NCI-H748 (cell line): ENCODE results near the gene SMG1.
"Not testable (repeated sequence)": the region's sequence is repeated elsewhere in the genome, so short reads cannot be mapped to it uniquely, and the experiment has no call there.

Source experiments
- DNase-seq: peaks from one replicate; lab custom pipeline; 2025; ENCODE audit not compliant: unreplicated experiment; lab: John Stamatoyannopoulos, UW

Gene SMG1

DNA sequence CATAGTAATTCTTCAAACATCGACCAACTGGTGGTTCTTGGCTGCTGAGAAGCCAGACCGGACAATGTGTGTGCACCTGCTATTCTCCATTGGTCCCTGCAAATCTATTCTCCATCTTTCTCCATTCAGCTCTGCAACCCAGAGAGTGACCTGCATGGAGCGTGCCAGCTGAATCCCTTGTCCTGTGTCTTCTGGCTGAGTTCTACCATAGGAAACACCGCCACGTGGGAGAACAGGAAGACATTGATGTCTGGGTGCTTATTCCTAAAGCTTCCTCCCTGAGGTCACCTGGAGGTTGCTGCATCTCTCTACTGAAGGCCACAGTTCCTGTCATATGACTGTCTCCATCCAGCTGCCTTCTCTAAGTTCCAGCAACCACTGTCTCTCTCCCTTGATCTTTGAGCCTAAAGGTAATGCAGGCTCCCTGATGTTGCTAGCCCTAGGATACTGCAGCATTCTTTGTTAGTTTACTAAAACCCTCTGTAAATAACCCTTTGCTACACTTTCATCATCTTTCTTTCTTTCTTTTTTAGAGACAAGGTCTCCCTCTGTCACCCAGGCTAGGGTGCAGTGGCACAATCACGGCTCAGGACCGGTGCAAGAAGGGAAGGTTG is 10.6 kb upstream of the SMG1 start:
- no peak for DNase-seq

DNA sequence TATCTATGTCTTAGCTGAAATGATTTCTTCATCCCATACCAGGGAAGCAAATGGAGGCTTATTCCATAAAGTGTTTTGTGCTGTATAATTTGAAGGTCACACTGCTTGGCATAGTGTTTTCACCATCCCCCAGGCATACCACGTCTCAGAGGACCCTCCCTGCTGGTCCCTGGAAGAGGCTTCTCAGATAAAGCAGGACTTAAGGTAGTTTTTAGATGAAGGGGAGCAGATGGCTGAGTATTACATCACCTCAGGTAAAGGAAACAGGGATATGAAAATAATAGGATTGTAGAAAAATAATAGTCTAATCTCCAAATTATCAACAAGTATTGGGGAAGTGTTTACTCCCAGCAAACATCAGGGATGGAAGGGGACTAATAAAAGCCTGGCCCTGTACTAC is 7.3 kb upstream of the SMG1 start:
- DNase-seq, result no peak

DNA sequence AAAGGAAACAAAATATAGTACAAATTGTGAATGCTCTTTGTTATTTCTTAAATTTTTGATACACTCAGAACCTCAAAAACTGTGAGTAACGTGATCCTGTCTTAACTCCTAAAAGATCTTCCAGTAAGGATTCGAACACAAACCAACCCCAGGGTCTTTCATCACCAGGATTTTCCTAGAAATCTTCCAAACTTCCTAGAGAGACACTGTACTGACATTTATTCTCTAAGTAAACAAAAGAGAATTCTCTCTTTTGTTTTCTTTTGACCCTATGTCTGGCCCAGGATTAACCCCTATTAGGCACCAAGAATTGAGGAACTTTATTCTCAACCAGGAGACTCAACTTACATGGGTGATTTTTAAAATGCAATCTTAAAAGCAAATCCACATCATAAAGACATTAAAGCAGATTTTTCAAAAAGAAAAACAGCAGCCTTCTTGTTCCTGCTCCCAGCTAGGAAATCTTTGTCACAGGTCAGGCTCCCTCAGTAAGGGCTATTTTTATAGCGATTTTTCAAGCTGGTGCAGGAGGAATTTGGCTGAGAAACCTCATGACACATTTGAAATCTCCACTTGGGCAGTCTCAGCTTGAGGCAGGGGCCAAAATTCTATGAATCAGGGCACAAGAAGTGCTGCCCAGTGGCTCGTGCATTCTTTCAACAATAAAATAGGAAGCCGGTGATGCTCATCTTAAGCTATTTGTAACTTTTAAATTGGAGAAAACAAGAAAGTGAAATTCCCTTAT is 6.2 kb upstream of the SMG1 start:
- no peak for DNase-seq

DNA sequence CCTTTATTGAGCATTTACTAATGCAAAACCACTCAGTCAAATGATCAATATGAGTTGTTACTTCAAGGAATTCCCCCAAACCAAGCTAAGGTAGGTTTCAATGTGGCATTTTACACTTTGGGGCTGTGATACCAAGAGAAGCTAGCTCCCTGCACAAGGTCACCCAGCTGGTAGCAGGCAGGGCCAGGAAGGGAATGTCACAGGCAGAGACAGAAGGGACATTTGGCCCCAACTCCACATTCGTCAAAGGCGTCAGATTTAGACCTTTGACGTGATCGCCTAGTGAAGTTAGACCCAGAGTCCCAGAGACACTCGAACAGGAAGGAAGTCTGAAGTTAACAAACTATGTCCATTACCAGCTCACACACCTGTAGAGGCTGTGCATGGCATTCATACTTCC is 5.5 kb upstream of the SMG1 start:
- no peak for DNase-seq

DNA sequence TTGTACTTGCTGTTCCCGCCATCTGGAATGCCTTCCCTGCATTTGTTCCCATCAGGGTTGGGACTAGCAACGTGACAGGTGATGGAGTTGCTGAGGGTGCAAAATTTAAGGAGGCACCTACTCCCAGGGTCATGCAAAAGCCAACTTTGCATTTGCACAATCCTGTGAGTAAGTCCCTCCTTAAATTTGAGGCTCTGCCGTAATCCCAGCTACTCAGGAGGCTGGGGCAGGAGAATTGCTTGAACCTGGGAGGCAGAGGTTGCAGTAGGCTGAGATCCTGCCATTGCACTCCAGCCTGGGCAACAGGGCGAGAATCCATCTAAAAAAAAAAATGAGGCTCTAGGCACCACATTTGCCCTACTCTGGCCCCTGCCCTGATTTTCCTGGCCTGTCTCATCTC is 3.9 kb upstream of the SMG1 start:
- not testable (repeated sequence) for DNase-seq

DNA sequence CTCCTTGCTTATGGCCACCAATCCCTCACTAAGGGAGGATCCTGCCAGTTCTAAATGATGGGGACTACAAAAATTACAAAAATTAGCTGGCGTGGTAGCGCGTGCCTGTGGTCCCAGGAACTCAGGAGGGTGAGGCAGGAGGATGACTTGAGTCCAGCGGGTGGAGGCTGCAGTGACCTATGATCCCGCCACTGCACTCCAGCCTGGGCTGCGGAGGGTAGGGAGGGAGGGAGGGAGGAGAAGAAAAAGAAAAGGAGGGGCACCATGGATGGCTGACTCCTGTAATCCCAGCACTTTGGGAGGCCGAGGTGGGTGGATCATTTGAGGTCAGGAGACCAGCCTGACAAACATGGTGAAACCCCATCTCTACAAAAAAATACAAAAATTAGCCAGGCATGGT is 1.9 kb upstream of the SMG1 start:
- not testable (repeated sequence) for DNase-seq

DNA sequence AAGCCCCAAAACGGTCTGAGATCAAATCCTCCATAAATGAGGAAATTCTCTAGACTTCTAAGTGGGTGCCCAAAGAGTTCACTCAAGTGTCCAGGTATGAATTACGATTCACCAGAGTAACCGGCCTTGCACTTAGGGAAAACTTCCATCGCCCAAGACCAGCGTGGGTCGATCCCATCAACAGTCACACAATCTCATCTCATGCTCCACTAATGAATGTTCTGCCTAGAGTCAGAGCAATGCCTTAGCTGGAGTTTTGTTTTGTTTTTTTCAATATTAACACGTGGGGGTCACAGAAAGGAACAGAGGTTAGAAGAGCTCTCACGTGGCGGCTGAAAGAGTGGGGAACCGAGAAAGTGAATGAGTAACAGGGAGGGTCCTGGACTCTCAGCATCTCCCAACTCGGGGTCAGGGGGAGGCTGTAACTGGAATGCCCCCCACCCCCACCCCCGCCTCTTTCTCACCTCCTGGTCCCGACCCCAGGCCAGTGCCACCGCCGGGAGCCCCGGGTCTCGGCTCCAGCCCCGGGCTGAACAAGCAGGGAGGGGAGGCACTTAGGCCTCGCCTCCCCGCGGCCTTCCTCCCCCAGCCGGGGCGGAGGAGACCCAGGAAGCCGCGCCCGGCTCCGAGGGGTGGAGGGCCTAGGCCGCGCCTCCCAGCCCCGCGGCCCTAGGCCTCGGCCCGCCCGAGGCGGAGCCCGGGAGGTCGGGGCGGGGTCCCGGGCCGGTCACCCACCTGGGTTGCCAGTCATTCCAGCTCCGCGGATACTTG is 808 bp downstream of the SMG1 start:
- peak; percentile 28 for DNase-seq

DNA sequence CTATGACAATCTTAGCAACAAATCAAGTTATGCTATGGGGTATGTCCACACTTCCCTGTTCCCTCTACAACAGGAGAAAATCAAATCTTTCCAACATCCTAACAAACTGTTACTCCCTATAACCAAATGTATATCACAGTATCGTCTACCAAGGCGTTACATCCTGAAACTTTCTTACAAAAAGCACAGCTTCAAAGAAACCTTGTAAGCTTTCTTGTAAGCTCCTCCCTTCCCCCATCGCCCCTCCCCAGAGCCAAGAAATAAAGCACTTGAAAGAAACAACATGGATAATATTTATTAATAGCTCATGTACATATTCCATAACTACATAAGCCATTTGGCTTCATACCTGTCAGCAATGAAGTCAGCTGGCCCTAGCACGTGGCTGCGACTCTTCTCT is 2.3 kb downstream of the SMG1 start:
- DNase-seq, result not testable (repeated sequence)

DNA sequence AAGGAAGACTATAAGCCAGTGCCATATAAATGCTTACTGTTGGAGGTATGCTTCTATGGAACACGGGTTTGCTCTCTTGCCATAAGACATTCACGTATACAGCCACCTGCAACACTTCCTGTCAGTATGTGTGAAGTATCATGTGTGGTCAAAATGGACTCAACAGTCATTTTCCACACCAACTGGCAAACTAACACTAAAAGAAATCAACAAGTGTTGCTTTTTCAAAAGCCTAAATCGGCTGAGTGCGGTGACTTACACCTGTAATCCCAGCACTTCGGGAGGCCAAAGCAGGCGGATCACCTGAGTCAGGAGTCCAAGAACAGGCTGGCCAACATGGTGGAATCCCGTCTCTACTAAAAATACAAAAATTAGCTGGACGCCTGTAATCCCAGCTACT is 3.1 kb downstream of the SMG1 start:
- not testable (repeated sequence) for DNase-seq

DNA sequence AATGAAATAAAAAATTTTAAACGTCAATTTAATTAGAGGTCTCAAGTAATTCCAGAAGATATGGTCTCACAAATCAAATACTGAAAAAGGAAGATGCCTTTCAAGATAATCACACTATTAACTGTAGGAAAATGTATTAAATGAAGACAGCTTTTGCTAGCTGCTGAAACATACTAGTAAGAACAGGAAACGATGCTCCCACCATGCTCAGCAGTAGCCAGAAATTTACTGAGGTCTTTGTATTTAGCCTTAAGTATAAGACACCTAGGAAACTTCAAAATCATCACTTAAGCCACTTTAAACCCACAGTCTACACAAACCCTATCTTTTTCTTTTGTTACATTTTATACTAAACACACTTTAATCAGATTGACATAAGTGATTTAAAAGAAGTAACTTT is 16.6 kb downstream of the SMG1 start:
- DNase-seq, result not testable (repeated sequence)

DNA sequence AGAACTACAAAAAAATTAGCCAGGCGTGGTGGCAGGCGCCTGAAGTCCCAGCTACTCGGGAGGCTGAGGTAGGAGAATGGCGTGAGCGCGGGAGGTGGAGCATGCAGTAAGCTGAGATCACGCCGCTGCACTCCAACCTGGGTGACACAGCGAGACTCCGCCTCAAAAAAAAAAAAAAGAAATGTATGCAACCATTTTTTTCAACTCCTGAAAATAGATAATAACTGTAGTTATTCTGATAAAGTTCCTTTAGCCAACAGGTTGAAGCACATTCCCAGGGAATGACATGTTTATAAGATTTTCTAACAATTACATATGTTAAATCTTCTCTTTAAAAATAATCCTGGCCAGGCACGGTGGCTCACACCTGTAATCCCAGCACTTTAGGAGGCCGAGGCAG is 17.5 kb downstream of the SMG1 start:
- not testable (repeated sequence) for DNase-seq

DNA sequence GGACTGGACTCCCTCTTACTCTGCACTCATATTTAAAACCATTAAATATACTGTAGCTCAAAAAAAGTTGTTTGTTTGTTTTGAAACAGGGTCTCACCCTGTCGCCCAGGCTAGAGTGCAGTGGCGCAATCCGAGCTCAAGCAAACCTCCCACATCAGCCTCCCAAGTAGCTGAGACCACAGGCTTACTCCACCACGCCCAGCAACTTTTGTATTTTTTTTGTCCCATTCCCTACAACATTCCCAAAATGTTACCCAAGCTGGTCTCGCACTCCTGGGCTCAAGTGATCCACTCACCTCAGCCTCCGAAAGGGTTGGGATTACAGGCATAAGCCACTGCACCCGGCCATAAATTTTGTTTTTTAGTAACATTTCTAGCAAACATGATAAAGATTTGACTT is 23.4 kb downstream of the SMG1 start:
- DNase-seq, result not testable (repeated sequence)

DNA sequence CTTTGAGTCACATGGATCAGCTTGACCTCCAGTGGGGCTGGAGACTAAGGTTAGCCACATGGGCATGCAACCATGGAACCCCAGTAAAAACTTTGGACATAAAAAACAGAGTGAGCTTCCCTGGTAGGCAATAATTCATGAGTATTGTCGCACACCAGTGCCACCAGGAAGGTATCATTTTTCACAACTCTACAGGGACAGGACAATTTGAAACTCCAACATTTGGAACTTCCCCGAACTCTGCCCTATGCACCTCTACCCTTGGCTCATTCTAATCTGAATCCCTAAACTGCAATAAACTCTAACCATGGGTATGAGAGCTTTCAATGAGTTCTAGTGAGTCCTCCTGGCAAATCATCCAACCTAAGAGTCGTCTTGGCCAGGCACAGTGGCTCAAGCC is 24.2 kb downstream of the SMG1 start:
- DNase-seq, result not testable (repeated sequence)

DNA sequence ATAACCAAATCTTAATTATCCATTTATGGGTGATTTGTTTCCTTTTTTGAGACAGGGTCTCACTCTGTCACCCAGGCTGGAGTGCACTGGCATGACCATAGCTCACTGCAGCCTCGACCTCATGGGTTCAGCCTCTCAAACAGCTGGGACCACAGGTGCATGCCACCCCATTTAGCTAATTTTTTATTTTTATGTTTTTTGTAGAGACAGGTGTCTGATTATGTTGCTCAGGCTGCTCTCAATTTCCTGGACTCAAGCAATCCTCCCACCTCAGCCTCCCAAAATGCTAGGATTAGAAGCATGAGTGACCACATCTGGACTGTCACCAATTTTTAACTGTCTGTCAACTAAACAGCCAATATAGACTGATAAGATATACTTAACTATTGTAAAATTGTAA is 25.0 kb downstream of the SMG1 start:
- DNase-seq, result not testable (repeated sequence)

DNA sequence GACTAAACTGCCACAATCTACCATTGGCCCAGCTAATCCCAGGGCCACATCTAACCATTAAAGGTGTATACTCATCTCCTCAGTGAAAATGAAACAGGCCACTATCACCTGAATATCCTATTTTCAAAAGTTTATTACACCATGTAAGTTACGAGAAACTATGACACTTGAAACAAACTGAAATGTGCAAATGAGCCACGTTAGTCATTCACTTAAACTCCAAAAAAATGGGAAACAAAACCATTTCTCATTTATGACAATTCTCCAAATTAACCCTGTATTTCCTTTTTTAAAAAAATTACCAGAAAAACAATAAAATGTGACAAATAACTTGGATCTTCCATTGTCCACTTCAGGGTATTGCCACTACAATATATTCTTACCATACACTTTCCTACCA is 41.8 kb downstream of the SMG1 start:
- not testable (repeated sequence) for DNase-seq

DNA sequence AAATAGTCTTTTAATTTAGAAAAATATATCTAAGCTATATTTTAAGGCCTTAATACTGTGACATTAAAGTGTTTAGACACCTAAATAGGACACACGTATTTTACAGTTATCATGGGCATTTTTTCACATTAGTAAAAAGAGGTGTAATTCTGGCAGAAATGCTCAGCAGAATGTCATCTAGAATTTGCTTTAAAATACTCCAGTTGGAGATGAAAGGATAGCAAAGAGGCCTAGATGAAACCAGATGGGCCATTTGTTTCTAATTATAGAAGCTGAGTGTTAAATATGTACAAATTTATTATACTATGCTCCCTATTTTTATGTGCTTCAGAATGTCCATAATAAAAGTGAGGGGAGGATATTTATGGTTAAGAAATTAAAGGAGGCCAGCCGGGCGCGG is 48.5 kb downstream of the SMG1 start:
- DNase-seq, result not testable (repeated sequence)

DNA sequence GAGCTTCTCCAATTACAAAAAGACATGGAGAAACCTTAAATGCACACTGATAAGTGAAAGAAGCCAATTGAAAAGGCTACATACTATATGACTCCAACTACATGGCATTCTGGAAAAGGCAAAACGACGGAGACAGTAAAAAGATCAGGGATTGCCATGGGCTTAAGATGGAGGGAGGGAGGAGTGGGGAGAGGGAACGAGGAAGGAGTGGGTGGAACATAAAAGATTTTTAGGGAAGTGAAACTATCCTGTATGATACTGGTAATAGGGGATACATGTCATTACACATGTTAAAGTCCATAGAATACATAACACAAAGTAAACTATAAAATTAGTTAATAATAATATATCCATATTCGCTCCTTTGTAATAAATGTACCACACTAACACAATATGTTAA is 48.9 kb downstream of the SMG1 start:
- not testable (repeated sequence) for DNase-seq

DNA sequence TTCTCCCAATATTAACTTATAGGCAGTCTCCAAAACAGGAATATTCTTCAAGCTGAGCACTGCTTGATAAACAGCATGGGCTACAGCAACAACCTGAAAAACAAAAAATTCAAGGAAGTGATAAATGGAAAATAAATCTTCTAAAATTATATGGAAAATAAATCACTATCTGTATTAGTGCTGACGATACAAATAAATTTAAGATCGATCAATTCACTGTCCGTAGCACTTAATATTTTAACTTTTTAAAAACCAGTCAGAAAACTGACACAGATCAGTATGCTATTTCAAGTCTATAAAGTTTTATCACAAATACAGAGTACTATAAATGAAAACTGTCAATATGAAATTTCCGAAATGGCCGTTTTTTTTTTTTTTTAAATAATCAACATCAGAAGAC is 49.9 kb downstream of the SMG1 start:
- DNase-seq, result not testable (repeated sequence)

DNA sequence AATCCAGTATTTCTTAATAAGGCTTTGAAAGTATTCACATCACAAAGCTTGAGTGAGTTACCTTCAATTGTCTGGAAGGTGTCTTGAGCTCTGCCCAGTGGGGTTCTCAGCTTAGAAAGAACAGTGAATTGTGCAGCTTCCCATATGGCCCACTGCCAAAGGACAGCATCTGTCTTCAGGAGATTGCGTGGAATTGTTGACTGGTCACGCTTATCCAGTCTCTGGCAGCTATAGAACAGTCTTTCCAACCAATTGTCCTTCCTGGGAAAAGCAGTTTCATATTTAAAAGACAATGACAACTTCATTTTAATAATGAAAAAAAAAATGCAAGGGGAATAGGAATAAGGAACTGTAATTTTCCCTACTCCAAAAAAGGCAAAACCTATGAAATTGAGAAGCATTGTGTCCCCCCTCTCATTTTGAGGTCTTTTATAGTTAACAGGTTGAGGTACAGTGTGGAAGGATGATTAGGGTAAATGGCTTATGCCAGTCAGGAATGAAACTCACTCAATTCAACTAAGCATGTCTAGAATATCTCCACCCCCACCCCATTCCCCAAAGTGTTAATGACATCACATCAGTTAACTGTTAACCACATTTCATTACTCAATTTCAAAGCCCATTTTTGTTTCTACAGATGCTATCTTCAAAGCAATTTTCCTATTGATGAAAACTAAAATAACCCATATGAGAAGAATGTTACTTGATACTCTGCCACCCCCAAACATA is 57.0 kb downstream of the SMG1 start:
- DNase-seq, result not testable (repeated sequence)

DNA sequence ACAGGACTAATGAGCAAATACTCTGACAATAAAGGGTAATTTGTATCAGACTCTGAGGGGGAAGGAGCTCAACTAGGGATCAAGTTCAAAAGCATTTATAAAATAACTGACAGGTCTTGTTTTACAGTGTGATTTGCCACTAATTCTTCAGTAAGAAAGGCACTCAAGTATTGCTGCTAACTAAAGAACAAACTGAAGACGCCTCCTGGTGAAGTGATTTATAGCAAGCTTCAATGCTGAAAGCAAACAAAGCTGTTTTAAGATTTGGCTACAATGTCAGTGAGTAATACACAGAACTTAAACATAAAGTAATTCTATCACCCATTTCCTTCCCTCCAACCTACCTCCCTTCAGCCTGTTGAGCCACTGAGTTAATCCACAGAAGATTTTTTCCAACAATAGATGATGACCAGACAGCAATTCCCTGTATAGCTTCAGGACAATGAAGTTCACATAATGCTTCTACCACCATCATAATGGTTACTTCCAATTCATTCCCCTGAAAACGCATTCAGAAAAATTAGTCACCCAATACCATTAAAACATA is 59.9 kb downstream of the SMG1 start:
- not testable (repeated sequence) for DNase-seq

DNA sequence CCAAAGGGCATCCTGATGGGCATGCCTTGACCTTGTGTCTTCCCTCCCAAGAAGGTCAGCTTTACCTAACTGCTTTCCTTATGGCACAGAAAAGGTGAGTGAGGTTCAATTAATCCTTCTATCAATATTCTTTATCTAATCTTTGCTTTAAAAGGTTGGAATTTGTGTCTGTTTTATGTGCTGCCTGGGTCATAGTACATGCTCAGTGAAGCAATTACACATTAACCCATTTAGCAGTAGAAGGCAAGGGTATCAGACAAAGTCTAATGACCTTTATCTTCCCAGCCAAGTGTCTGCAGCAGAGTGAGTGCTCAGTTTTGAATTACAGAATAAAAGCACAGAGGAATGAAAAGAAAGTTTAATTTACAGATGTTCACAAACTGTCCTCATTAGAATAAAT is 63.3 kb downstream of the SMG1 start:
- not testable (repeated sequence) for DNase-seq
